HG03432 (cell line): ENCODE results near the gene SERPING1.

Experiments
- ATAC-seq: cut with Tn5 transposase; IDR thresholded peaks from one replicate; pipeline ENCODE4 v1.9.1; 2021; ENCODE audit warnings: mild to moderate bottlenecking, moderate library complexity; ENCODE audit not compliant: unreplicated experiment

Gene SERPING1

DNA sequence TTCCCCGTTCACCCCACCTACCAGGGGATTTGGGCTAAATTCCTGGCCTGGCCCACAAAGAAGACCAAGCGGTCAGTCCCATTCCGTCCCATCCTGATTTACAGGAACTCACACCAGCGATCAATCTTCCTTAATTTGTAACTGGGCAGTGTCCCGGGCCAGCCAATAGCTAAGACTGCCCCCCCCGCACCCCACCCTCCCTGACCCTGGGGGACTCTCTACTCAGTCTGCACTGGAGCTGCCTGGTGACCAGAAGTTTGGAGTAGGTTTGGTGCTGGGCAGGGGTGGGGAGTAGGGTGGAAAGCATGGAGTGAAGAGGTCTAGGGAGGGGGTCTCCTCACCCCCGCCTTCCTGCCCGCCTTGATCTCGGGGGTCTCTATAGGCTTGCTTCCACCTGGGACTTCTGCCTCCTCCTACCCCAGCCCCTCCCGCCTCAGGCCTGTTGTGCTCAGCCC, at the start of gene SERPING1:
TSS of gene SERPING1 (plus strand) at position 225 of the 455 bp plus-strand sequence. CDS start 586 bp downstream, outside the sequence.
- no peak for ATAC-seq

DNA sequence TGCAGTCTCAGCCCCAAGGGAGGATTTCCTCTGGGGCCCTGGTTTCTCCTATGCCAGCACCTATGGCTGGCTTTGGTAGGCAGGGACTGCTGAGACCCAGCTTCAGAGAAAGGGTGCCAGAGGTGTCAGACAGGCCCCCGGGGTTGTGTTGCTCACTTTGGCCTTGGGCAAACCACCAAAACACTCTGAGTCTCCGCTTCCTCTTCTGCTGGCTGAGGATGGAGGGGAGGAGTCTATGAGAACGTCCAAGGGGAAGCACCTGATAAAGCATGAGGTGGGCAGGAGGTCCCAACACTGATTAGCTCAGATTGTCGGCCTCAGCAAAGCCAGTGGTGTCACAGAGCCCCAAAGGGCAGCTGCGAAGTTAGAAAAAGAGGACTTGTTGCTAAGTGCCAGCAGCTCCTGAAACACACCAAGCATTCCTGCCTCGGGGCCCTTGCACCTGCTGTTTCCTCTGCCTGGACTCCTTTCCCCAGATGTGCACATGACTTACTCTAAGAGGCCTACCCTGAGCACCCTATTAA, 49.6 kb upstream of the SERPING1 start:
- ATAC-seq: peak; percentile 85

DNA sequence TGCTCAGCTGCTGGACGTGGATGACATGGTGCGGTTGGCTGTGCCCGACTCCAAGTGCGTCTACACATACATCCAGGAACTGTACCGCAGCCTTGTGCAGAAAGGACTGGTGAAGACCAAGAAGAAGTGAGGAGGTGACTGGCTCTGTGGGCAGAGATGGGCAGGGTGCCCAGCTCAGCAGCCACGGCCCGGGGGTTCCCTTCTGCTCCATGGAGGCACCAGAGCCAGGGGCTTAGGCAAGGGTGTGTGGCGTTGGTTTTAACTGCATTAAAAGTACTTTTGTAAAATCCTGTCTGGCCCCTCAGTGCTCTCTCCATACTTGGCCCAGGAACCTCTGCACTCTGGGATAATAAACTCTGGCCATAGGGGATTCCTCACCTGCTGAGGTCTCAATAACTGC, 47.5 kb upstream of the SERPING1 start:
- ATAC-seq: no peak

DNA sequence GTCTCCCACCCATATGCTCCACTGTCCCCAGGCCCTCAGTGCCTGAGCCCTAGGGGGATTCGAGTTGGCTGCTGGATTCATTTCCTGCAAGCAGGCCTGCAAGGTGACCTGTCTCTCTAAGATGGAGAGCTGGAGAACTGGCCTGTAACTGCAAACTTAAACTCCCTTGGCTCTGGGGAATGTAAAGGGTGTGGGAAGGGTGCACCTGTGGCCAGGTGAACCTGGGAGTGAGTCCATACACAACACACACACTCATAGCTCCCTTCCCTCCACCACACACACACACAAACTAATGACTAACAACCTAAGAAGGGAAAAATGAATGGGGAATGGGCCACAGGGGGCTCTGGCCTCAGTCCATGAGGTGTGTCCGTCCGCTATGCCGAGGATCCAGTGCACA, 45.5 kb upstream of the SERPING1 start:
- ATAC-seq: no peak

DNA sequence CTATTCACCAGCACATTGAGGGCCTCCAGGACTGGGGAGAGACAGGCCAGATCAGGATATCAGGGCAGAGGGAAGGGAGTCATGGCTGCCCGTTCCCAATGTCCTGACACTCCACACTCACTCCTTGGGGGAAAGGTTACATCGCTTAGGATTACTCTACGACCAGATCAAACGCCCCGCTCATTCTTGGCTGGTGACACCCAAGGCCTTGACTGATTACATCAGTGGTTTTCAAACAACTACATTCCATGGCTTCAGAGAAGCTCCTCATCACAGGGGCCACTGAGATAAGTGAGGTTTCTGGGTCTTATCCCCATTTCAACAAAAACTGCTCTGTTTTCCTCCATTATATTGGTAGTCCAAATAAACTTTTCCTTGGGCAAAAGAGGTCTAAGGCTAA, 45.0 kb upstream of the SERPING1 start:
- ATAC-seq: no peak

DNA sequence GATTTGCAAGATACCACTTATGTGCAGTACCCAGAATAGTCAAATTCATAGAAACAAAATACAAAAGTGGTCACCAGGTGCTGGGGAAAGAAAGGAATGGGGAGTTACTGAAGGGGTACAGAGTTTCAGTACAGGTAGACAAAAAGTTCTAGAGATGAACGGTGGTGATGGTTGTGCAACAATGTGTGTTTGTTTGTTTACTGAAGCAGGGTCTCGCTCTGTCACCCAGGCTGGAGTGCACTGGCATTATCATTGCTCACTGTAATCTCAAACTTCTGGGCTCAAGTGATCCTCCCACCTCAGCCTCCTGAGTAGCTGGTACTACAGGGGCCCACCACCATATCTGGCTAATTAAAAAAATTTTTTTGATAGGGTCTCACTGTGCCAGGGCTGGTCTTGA, 42.1 kb upstream of the SERPING1 start:
- no peak for ATAC-seq

DNA sequence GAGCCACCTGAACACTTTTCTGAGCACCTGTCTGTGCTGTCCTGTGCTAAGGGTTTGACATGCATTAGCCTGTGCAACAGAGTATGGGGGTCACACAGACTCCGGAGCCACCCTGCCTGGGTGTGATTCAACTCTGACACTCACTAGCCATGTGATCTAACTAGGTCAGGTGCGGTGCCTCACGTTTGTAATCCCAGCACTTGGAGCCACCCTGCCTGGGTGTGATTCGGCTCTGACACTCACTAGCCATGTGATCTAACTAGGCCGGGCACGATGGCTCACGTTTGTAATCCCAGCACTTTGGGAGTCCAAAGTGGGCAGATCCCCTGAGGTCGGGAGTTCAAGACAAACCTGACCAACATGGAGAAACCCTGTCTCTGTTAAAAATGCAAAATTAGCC, 41.4 kb upstream of the SERPING1 start:
- no peak for ATAC-seq

DNA sequence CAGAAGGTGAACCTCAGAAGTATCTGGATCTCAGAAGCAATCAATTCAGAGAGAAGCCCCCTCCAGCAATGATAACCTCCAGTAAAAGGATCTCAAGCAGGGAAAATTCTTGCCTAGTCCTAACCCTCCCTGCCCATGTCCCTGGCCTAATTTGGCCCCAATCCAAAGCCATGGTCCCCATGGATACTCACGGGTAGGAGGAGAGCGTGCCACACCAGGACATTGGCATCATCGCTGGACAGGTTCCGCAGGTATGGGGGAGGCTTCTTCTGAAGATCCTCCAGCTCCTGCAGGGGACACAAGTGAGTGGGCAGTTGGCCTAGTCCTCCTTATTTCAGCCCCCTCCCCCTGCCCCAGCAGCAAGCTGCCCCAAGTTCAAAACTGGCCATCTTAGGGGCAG, 37.3 kb upstream of the SERPING1 start:
- no peak for ATAC-seq

DNA sequence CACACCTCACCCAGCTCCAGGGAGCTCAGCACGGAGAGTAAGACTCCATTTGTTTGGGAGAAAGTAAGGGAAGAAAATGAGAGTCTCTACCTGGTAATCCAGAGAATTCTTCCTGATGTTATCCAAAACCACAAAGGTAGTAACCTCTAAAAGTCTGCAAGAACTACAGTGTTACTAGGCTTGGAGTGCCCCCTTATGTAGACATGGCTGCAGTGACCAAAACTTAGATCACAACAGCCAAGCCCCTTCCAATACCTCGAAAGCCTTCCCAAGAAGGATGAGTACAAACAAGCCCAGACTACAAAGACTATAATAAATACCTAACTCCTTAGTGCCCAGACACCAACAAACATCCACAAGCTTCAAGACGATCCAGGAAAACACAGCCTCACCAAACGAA, 34.9 kb upstream of the SERPING1 start:
- ATAC-seq: no peak

DNA sequence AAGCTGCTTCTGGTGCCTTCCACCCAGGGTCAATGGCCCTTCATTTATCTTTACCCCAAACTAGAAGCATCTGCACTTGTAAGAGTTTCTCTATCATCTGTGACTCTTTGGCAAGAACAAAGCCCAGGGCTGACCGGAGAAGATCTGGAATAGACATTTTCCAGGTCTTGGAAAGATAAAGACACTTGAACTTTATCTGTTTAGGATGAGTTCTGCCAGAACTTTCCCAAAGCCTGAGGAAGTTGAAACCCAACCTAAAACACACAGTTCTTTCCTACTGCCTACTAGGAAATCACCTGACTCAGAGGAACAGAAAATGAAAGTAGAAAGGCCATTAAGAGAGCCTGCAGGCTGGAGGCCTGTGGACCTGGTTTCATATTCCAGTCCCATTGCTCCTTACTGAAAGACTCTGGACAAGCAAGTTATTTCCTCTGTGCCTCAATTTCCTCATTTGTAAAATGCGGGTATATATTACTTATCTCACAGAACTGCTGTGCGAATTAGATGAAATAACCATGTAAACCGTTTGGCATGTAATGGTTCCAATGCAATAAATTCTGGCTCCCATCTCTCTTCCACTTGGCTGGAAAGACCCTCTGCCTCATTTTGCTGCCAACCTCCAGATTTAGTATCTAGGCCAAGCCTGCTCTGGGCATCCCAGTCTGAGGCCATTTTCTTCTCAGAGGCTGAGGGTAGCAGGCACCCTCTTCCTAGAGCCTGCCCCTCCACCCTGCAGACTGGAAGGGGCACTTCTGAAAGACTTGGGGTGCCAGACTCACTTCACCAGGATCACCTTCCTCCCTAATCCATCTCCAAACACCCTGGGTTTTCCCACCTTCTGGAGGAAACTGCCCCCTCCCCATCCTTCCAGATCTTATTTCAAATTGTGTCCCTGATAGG, 31.2 kb upstream of the SERPING1 start:
- ATAC-seq: peak; percentile 64

DNA sequence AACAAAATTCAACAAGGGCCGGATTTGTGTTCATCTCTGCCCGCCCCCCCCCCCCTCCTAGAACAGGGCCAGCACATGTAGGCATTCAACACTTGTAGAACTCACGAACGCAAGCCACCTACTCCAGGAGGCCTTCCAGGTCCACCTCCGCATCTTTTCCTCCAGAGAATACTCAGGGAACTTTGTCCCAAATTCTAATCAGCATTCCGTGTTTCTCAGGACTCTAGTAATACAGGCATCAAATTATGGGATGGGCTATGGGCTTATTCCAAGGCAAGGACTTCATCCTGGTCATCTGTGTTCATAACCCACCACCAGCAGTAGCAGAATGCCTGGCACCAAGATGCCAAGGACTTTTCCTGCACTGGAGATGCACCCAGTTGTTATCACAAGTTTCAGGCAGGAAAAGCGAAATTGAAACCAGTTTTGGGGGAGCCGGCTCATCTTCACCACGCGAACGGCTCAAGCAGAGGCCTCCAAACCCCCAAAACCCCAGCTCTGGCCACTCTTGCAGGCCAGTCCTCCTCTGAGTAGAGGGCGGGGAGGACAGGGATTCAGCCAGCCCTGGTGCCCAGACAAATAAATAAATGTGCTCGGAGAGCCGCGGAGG, 30.5 kb upstream of the SERPING1 start:
- ATAC-seq: peak; percentile 2

DNA sequence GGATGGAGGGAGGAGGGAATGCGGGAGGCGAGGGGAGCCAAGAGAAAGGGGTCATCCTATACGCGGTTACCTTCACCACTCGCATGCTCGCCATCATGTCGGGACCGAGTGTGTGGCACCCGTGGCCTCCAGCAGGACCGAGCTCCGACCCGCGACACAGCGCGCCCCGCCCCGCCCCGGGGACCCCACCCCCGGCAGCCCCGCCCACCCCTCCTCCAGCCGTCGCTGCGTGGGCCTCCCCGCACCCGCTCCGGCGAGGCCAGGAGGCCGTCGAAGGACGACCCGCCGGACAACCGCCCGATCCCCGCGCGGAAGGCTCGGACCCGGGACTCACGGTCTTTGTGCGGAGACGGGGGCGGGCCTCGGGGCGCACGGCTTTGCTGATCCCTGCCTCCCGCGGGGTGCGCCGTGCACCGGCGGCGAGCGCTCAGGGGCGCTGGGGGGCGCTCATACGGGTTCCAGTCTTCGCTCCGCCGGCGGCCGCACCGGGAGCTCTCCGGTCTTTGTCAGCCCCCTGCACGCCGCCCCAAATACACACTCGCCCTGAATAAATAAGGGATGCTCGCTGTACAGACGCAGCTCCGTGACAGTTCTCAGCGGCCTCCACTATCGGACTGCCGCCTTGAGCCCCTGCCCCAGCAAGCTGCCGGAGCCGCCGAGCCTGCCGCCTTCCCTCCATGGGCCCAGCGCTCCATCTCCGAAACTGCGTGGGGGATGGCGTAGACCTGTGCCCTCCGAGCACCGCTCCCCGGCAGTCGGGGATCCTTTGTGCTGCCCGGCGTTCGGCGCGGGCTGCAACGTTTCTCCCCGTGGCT, 29.8 kb upstream of the SERPING1 start, which contains the start of gene UBE2L6:
TSS of gene UBE2L6 (minus strand) at position 158 of the 815 bp plus-strand sequence. CDS start at position 97, 61 bp downstream.
- peak; percentile 77 for ATAC-seq

DNA sequence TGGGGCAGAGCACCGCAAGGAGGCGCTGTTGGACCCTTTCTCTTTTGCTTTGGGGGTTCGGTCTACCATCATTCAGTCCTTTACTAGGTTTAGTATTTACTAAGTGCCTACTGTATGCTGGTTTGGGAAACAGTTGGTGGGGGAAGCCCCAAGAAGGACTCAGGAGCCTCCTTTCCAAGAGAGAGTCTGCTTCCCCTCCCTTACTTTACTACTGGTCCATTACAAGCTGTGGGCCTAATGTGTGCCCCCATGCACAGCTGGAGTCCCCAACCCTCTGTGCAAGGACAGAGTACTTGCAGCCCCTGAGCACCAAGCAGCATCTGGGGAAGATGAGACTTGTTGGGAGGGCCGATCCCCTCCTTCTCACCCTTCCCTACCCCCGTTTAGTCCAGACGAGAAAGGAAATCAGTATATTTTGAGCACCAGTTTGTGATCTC, 29.1 kb upstream of the SERPING1 start:
- ATAC-seq: peak; percentile 9

DNA sequence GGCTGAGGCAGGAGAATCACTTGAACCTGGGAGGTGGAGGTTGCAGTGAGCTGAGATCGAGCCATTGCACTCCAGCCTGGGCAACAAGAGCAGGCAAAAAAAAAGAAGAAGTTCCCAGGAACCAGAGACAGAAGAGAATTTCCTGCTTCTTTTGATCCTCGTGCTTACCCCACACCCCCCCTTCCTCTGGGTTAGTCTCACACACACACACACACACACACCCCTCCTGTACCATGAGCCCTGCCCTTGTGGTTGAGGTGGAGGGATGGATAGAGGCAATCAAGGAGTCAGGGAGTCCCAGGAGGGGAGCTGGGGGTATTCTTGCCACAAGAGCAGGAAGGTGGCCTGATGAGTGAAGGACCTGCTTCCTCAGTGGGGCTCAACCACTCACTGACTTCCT, 25.9 kb upstream of the SERPING1 start:
- no peak for ATAC-seq

DNA sequence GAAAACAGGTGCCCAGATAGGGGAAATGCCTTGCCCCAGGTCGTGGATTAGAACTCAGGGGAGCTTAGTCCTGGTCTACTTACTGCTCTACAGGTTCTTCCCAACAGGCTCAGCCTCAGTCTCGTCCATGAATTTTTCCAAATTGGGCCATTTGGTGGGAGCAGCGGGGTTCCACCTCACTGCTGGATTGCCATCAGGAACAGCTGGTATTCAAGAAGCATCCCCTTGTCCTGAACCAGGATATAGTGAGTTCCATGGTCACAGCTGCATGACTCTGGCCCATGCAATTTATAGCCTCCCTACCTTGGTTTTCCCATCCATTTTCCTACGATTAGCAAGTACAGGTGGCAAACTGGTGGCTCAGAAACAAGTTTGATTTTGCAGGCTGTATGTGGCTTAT, 23.4 kb upstream of the SERPING1 start:
- no peak for ATAC-seq

DNA sequence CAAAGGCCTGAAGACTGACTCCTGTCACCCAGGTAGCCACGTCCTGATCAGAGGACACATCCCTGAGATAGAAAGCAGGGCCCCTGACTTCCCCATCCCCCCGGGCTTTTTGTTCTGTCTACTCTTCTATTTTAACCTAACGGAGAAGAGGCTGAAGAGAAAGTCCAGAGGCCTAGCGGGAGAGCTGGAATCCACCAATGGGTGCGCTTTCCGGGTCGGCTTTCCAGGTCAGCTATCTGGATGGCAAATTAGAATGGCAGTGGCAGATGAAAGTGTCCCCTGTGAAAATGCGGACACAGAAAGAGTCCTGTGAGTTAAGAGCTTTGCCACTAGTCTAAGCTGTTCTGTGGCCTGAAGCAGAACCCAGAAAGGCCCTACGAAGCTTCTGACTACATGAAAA, 13.1 kb upstream of the SERPING1 start:
- no peak for ATAC-seq

DNA sequence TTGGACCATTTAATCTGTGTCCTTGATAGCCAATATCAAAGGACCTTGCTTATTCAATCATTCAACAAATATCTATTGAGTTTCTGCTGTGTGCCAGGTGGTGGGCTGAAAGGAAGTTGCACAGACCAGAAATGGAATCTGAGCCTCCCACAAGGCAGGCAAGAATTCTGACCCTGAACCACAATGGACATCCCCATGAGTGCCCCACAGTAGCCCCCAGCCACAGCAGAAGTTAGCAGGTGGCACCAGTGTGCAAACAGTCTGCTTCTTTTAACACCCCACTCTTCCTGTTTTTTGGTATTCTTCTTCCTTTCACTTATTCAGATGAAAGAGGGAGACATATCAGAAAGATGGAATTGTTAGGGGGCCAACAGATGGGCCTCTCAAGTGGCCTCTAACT, 12.2 kb upstream of the SERPING1 start:
- ATAC-seq: peak; percentile 57

DNA sequence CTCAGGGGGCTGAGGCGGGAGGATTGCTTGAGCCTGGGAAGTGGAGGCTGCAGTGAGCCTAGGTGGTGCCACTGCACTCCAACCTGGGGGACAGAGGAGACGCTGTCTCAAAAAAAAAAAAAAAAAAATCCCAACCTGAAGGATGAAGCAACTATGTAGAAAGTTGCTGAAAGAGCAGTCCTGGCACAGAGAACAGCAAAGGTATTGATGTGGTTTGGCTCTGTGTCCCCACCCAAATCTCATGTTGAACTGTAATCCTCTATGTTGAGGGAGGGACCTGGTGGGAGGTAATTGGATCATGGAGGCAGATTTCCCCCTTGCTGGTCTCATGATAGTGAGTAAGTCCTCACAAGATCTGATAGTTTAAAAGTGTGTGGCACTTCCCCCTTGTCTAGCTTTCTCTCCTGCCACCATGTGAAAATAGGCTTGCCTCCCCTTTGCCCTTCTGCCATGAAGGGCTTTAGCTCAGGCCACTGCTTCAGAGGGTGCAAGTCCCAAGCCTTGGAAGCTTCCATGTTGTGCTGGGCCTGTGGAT, 10.7 kb upstream of the SERPING1 start:
- no peak for ATAC-seq

DNA sequence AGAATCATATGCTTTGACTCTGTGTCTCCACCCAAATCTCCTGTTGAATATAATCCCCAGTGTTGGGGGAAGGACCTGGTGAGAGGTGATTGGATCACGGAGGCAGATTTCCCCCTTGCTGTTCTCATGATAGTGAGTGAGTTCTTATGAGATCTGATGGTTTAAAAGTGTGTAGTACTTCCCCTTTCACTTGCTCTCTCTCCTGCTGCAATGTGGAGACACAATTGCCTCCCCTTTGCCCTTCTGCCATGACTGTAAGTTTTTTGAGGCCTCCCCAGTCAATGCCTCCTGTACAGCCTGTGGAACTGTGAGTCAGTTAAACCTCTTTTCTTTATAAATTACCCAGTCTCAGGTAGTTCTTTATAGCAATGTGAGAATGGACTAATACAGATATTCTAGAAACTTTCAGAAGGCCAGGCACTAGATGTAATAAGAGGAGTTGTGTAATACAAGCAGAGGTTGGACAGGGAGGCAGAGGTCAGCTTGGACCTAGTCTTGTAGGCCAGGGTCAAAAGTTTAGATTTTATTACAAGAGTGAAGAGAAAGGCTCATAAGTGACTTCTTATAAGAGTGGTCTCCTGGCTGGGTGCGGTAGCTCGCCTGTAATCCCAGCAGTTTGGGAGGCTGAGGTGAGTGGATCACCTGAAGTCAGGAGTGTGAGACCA, 9.3 kb upstream of the SERPING1 start:
- ATAC-seq: no peak

DNA sequence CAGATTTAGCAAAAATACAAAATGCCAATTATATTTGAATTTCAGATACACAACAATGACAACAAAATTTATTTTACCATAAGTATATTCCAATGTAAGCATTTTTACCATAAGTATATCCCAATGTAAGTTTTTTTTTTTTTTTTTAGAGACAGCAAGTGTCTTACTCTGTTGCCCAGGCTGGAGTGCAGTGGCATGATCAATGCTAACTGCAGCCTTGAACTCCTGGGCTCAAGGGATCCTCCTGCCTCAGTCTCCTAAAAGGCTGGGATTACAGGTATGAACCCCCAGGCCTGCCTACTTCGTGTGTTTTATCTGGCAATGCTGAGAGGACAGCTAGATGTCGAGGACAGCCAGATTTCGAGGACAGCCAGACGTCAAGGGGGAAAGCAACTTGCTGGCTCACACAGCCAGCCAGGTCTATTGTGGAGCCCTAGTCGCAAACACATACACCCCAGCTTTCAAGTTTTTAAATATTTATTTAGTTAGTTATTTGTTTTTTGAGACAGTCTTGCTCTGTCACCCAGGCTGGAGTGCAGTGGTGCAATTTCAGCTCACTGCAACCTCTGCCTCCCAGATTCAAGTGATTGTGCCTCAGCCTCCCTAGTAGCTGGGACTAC, 1.1 kb upstream of the SERPING1 start:
- ATAC-seq: no peak
